NAMALWA (cell line): ENCODE measurements around the gene COL27A1.
"Not testable (repeated sequence)": the region's sequence is repeated elsewhere in the genome, so short reads cannot be mapped to it uniquely, and the experiment has no call there.

Experiments used
- DNase-seq: peaks from one replicate; pipeline ENCODE4 v3.0.0-alpha.2; 2015; ENCODE audit warnings: low spot score

COL27A1 gene

DNA sequence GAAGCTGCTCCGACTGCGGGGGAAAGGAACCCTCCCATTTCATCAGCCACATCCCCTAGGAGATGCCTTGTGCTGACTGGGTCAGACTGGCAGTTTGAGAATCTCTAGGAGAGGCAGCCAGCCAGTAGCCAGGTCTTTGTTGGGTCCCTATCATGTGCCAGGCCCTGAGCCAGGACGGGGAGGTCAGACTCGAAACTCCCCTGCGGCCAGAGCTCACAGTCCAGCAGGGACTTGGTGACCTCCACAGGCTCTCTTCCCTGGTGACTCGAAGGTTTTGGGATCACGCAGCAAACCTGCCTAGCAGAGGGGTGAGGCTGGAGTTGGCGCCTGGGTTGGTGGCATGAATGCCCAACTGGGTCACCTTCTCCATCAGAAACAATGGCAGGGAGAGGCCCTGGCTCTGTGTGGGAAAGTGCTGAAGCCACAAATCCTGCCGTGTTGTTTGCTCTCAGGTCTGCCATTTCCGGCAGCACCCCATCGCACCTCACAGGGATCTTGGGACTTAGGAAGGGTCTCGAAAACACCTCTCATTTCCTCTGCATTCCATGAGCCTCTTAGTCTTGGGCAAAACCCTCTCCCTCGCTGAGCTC is 153.1 kb downstream of the COL27A1 start:
- no peak for DNase-seq

DNA sequence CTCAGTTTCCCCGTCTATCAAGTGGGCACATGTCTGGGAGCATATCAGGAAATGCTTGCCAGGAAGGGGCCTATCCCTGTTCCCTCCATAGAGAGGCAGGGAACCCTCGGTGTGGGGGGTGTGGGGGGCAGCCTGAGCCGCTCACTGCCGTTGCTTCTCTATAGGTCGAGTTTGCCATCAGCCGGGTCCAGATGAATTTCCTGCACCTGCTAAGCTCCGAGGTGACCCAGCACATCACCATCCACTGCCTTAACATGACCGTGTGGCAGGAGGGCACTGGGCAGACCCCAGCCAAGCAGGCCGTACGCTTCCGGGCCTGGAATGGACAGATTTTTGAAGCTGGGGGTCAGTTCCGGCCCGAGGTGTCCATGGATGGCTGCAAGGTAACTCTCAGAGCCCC is 153.8 kb downstream of the COL27A1 start:
- no peak for DNase-seq

DNA sequence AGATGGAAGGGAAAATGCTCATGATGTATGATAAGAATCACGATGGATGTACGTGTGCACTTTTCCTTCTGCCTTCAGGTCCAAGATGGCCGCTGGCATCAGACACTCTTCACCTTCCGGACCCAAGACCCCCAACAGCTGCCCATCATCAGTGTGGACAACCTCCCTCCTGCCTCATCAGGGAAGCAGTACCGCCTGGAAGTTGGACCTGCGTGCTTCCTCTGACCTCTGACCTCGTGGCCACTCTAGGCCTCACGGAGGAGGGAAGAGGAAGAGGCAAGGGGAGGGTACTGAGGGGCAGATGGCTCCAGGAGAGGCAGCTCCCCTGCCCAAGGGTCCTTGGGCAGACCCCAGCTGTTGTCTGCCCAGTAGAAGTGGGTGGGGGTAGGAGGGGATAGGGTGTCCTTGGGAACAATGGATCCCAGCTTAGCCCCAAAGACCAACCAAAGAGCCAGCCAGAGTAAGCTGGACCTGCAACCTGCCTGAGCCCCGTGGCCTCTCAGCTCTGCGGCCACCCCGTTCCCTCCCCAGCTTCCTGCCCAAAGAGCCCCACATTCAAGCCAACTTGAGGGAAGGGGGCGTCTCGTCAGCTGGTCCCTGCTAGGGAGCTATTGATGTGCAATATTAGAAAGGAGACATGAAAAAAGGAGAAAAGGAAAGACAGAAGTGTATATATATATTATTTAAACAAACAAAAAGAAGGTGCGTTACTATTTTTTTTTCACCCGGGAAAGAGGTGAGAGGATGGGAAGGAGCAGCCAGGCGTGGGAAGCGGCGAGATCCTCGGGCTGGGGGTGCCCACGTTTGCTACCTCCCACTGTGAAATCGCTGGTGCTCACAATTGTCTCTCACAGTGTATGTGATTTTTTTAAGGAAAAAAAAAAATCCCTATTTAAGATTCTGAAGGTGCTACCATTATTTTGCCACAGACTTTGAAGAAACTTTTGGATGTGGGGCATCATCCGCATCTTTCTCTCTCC is 155.4 kb downstream of the COL27A1 start:
- DNase-seq, result no peak

DNA sequence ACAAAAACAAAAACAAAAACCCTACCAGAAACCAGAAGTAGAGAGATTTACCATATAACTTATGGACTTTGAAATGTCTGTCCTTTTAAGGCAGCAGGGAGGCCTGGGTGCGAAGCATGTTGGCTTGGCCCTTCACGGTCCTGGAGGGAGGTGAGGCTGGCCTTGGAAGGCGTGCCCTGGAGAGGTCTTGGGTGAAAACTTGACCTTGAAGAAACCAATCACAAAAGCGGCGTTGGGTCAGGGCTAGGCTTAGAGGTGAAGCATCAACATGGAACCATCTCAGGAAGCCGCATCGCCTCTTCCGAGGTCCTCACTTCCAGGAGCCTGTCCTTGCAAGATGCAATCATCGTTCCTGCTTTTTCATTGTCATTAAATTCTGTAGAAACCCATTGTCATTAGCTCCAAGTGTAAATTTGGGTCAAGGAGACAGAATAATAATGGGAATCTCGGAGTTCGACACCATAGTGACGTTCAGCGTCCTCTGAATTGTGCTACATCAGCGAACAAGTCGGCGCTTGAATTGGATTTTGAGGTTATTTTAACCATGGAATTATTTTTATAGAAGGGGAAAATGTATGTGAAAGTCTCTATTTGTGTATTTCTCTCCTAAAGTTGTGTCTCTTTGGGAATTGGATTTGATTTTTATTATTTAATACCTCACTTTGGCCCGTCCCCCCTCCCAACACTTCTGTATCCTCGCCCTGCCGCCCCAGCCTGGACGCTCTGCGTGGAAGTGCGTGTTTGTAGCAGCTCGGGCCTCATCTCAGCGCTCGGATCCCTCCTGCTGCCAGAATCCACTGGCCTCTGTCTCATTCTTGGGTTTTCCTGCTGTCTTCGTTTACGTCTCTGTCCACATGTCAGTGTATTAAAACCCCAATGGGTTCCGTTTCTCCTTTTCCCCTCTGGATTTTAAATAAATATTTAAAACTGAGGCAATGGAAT is 156.5 kb downstream of the COL27A1 start:
- DNase-seq, result no peak

DNA sequence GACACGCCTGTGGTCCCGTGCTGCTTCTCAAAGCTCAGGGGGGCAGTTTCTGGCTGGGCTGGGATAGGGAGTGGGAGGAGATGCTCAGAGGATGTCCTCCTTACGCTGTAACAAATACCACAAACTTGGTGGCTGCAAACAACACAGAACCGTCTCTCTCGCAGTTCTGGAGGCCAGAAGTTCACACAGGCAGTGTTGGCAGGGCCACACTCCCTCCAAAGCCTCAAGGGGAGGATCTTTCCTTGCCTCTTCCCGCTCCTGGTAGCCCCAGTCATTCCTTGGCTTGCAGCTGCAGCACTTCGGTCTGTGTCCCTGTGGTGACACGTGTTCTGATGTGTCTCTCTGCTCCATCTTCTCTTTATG is 157.2 kb downstream of the COL27A1 start:
- DNase-seq, result no peak

DNA sequence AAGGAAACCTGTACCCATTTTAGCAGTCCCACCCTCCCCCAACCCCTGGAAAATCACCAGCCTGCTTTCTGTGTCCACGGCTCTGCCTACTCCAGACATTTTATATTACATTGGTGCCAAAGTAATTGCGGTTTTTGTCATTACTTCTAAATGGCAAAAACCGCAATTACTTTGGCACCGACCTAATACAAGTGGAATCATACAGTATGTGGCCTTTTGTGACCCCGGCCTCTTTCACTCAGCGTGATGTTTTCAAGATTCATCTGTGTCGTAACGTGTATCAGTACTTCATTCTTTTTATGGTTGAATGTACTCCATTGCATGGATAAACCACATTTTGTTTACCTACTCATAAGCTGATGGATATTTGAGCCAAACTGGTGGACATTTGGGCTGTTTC is 157.8 kb downstream of the COL27A1 start:
- DNase-seq, result no peak

DNA sequence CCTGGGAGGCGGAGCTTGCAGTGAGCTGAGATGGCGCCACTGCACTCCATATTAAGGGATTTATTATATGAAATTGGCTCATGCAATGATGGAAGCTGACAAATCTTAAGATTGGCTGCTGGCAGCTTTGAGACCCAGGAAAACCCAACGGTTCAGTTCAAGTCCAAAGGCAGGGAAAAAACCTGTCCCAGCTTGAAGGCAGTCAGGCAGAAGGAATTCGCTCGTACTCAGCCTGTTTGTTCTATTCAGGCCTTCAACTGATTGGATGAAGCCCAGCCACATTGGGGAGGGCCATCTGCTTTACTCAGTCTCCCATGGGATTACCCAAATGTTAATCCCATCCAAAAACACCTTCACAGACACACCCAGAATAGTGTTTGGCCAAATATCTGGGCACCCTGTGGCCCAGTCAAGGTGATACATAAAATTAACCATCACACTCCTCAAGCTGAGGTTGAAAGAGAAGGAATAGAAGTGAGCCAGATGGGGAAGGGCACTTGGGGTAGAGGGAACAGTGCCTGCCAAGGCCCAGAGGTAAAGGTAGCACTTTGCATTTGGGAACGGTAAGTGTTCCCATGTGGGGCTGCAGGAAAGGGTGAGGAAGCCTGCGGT is 159.0 kb downstream of the COL27A1 start:
- no peak for DNase-seq

DNA sequence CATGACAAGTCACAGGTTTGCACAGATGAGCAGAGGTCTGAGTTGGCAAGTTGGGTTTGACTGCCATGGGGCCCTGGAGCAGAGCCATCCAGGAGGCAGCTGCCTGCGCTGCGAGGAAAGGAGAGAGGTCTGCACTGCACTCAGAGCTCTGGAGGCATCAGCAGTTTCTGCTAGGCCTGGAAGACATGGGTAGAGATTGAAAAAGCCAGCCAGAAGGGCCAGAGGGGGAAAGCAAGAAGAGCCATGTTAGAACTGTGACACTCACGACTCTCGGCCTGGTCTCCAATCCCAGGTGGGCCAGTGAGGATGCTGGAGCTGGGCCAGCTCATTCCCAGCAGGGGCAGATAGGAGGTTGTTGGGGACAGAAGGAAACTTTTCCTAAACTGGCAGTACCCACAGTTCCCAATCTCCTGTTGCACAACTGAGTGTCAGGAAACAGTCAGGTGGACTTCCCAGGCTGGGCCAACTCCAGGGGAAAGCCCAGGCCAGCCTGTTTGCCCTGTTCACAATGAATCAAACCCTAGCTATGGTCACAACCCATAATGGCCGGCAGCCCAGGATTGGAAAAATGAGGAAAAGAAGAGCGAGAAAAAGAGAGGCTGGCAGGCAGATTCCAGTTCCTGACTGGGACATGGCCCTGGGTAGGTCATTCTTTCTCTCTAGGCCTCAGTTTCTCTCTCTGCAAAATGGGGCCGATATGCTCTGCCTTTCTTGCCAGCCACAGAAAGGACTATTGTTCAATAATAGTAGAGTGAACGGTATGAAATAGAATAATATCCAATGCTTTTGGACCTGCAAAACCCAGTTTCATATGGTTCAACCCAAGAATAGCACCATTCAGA is 159.8 kb downstream of the COL27A1 start:
- no peak for DNase-seq

DNA sequence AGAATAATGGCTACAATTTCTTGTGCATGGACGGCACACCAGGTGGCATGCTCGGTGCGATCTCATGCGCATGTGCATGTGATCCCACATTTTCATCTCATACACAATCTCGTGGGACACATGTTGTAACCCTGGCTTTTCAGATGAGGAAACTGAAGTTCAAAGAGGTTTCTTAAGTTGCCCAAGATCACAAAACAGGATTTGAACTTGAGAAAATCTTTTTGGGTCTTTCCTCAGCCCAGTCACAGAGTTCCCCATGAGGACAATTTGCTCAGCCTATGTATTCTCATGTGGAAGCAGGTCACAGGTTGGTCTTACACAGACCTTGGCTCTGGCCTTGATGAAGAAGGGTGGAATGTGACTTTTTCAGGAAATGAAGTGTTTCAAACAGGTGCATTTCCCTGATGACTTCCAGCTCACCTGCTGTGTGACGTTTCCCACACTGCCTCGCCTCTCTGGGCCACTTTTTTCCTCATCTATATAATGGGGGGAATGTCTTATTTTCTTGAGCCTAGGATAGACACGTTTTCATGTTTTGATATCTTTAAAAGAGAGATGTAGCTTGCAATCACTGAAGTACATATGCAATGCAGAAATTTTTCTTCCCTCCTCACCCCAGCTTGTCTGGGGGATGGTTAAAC is 160.5 kb downstream of the COL27A1 start:
- no peak for DNase-seq

DNA sequence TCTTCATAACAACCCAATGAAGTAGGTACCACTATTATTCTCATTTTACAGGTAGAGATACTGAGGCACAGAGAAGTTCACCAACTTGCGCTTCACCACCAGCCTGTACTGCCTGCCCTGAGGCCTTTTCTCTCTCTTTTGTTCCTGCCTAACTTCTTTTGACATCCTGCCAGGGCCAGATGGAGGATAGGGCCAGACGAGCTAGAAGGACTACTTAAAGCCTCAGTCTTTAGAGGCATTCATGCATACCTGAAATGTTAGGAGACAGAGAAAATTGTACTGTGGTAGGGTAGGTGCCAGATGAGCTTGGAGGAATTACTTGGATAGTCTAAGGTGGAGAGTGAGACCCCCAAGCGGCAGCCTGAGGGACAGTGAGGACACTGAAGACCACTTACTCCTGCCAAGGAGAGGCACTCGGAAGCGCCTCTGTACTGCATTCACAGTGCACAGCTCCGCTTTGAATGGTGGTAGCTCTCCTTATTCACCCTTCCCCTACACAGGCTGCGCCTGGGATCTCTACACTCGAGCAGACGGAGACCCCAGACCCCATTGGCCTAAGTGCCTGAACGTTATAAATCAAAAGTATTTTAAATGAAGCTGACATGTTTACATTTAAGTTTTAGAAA is 161.4 kb downstream of the COL27A1 start:
- DNase-seq, result no peak

DNA sequence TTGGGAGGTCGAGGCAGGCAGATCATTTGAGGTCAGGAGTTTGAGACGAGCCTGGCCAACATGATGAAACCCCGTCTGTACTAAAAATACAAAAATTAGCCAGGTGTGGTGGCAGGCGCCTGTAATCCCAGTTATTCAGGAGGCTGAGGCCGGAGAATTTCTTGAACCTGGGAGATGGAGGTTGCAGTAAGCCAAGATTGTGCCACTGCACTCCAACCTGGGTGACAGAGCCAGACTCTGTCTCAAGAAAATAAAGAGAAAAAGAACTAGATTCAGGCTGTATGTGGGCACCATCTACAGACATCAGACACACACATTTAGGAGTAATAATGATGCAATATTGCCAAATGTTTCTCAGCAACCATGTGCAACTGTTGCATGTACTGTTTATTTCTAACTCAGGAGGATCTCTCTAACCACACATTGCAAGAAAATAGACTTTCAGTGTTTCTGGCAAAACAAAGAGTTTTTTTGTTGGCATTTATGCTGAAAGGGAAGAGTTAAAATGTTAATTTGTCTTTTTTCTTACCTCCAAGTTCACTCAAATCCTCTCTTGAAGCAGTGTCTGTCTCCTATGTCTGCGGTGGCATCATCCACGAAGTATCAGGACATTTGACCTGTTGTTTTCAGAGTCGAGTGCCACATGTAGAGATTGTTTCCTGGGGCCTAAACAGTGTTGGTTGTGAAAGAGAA is 162.5 kb downstream of the COL27A1 start:
- peak; percentile 65 for DNase-seq

DNA sequence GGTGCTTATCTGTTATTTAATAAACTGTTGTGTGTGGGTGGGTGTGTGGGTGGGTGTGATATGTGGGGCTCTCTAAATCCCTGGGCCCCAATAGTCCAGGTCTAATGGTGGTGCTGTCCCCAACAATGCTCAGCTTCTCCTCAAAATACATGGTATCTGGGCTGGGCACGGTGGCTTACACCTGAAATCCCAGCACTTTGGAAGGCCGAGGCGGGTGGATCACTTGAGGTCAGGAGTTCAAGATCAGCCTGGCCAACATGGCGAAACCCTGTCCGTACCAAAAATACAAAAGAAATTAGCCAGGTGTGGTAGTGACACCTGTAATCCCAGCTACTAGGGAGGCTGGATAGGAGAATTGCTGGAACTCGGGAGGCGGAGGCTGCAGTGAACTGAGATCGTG is 163.1 kb downstream of the COL27A1 start:
- no peak for DNase-seq

DNA sequence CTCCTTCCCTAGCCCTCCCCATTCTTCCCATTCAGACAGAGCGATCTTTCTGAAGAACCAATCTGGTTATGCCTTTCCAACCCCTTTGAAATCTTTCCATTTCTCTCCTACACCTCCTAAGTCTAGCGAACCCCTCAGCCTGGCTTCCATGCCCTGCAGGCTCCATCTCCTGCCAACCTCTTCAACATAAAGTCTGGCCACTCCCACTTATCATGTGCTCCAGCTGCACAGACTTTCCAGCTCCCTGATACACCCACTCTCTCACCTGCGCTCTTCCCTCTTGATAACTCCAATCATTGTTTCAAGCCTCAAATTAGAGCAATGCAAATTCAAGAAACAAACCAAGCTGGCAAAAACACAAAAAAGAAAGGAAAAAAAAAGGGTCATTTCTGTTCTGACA is 163.8 kb downstream of the COL27A1 start:
- no peak for DNase-seq

DNA sequence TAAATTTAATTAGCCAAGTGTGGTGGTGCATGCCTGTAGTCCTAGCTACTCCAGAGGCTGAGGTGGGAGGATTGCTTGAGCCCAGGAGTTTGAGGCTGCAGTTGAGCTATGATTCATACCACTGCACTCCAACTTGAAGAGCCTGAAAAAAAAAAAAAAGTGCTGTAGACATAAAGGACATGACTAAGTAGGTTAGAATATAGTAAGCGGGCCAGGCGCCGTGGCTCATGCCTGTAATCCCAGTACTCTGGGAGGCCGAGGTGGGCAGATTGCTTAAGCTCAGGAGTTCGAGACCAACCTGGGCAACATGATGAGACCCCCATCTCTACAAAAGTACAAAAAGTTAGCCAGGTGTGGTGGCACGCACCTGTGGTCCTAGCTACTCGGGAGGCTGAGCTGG is 165.4 kb downstream of the COL27A1 start:
- DNase-seq, result not testable (repeated sequence)

DNA sequence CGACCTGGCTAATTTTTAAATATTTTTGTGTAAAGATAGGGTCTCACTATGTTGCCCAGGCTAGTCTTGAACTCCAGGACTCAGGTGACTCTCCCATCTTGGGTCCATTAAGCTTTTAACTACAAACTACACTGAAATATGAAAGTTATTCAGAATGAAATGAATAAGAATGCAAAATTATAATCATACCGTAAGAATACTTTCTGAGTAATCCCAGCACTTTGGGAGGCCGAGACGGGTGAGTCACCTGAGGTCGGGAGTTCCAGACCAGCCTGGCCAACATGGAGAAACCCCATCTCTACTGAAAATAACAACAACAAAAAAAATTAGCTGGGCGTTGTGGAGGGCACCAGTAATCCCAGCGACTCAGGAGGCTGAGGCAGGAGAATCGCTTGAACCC is 166.4 kb downstream of the COL27A1 start:
- DNase-seq, result no peak

DNA sequence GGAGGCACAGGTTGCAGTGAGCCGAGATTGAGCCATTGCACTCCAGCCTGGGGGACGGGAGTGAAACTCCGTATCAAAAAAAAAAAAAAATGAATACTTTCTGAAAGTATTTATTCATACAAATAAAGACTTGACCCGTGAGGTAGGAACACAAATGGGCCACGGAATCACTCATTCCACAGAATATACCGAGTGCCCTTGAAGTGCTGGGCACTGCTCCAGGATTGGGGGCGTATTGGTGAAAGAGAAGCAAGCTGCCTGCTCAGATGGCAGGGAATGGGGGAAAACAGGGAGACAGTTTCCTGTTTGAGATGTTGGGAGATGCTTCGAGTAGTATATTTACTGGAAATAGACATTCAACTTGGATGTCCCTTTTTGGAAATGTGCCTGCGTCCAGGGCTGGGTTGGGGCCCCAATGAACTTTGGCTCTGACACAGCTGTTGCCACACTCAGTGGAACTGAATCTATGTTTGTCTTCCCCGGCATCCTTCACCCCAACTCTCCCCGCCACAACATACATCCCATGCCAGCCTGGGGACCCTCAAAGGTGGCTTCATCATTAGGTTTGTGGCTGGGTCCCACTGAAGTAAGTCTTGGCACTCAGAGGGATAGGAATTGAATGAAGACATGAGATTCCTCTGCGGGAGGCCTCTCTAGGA is 167.0 kb downstream of the COL27A1 start:
- not testable (repeated sequence) for DNase-seq

DNA sequence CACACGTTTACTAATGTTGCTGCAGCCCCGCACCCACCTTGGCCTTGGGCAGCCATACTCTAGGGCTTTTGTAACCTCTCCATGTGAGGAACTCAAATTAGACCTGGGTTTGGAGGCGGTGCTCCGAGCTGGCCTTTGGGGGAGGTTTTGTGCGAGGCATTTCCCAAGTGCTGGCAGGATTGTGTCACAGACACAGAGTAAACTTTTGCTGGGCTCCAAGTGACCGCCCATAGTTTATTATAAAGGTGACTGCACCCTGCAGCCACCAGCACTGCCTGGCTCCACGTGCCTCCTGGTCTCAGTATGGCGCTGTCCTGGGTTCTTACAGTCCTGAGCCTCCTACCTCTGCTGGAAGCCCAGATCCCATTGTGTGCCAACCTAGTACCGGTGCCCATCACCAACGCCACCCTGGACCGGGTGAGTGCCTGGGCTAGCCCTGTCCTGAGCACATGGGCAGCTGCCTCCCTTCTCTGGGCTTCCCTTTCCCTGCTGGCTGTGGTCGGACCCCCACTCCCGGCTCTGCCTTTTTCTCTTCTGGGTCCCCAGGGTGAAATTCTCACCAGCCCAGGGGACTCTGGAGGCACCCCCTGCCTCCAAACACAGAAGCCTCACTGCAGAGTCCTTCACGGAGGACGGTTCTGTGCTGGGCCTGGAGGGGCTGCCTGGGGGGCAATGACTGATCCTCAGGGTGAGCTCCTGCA is 167.6 kb downstream of the COL27A1 start, which contains the start of gene ORM1:
ORM1 (plus strand) TSS at position 268 of the 701 bp plus-strand sequence; CDS start at position 304, 36 bp downstream.
- DNase-seq, result not testable (repeated sequence)

DNA sequence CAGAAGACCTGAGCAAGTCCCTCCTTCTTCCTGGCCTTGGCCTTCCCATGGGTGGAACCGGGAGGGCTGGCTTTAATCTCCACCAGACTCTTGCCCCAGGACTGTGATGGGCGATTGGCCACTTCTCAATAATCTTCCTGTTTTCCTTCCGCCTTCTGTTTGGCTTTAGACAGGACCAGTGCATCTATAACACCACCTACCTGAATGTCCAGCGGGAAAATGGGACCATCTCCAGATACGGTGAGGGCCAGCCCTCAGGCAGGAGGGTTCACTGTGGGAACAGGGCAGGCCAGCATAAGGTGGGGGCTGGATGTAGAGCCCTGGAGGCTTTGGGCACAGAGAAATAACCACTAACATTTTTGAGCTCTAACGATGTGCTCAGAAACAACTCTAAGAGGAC is 168.5 kb downstream of the COL27A1 start:
- DNase-seq, result not testable (repeated sequence)
